ENCODE results near the gene CYP26B1.

The CYP26B1 gene

GRCh38 chr2:72147303-72147971 lies at the start of gene CYP26B1:
CYP26B1 (minus strand) TSS chr2:72147862; CDS start chr2:72147834, 28 bp downstream.
- no peak for DNase-seq

GRCh38 chr2:72193723-72194122 lies 46.1 kb upstream of the CYP26B1 start:
- DNase-seq: no peak

GRCh38 chr2:72191441-72191840 lies 43.8 kb upstream of the CYP26B1 start:
- DNase-seq: no peak

GRCh38 chr2:72185206-72185605 lies 37.5 kb upstream of the CYP26B1 start:
- DNase-seq: no peak

GRCh38 chr2:72183466-72183865 lies 35.8 kb upstream of the CYP26B1 start:
- no peak for DNase-seq

GRCh38 chr2:72183016-72183415 lies 35.4 kb upstream of the CYP26B1 start:
- DNase-seq: no peak

GRCh38 chr2:72182547-72182946 lies 34.9 kb upstream of the CYP26B1 start:
- DNase-seq: no peak

- no peak for DNase-seq
Measured at GRCh38 chr2:72181616-72182015, 34.0 kb upstream of the CYP26B1 start.

GRCh38 chr2:72180351-72180750 lies 32.7 kb upstream of the CYP26B1 start:
- no peak for DNase-seq

GRCh38 chr2:72178551-72178950 lies 30.9 kb upstream of the CYP26B1 start:
- DNase-seq: no peak

GRCh38 chr2:72176281-72176680 lies 28.6 kb upstream of the CYP26B1 start:
- DNase-seq: no peak

GRCh38 chr2:72175636-72176035 lies 28.0 kb upstream of the CYP26B1 start:
- DNase-seq: no peak

- no peak for DNase-seq
Measured at GRCh38 chr2:72173640-72174321, 26.1 kb upstream of the CYP26B1 start.

GRCh38 chr2:72172478-72172877 lies 24.8 kb upstream of the CYP26B1 start:
- no peak for DNase-seq

GRCh38 chr2:72166279-72166678 lies 18.6 kb upstream of the CYP26B1 start:
- no peak for DNase-seq

GRCh38 chr2:72165792-72166191 lies 18.1 kb upstream of the CYP26B1 start:
- no peak for DNase-seq

- DNase-seq: no peak
Measured at GRCh38 chr2:72162574-72162973, 14.9 kb upstream of the CYP26B1 start.

GRCh38 chr2:72159211-72159993 lies 11.7 kb upstream of the CYP26B1 start:
- no peak for DNase-seq

- no peak for DNase-seq
Measured at GRCh38 chr2:72157871-72158771, 10.5 kb upstream of the CYP26B1 start.

- no peak for DNase-seq
Measured at GRCh38 chr2:72156872-72157271, 9.2 kb upstream of the CYP26B1 start.

- DNase-seq: no peak
Measured at GRCh38 chr2:72155737-72156136, 8.1 kb upstream of the CYP26B1 start.

- DNase-seq: no peak
Measured at GRCh38 chr2:72155151-72155550, 7.5 kb upstream of the CYP26B1 start.
